GM21786 (cell line): Measurements from ENCODE around the gene CEMIP.

ENCODE experiments used
- ATAC-seq: cut with Tn5 transposase; IDR thresholded peaks from one replicate; pipeline ENCODE4 v1.9.1; 2021; ENCODE audit not compliant: unreplicated experiment

Gene CEMIP

DNA sequence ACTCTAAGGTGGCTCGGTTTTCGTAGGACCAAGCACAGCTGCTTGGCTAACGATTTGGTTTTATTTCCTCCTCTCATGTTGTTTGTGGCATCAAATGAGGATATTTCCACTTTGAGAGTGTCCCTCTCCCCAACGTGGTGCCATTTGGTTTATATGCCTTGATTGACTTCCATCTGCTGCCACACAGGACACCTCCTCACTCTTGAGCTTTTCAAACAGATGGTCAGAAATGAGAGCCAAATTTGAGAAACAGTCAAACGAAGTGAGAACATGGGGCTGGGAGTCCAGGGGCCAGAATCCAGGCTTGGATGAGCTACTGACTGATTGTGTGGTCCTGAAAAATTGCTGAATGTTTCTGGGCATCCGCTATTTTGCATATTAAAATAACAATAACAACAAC lies 43.5 kb downstream of the CEMIP start:
- no peak for ATAC-seq

DNA sequence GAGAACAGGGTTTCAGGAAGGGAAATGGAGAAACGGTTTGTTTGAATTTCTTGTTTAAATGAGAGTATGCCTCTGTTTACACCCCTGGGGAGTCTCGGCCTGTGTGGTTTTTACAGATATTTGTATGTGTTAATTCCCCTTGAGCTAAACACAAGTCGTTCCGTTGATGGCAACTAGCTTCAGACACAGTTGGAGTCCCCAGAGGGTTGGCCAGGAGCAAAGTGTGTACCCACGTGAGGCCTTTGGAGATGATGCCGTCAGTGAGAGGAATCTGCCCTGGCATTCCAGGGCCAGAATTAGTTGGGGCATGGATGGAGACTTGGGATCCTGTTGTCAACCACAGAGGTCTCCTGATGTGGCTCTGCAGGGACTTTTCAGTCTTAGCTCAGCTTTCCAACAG lies 44.0 kb downstream of the CEMIP start:
- no peak for ATAC-seq

DNA sequence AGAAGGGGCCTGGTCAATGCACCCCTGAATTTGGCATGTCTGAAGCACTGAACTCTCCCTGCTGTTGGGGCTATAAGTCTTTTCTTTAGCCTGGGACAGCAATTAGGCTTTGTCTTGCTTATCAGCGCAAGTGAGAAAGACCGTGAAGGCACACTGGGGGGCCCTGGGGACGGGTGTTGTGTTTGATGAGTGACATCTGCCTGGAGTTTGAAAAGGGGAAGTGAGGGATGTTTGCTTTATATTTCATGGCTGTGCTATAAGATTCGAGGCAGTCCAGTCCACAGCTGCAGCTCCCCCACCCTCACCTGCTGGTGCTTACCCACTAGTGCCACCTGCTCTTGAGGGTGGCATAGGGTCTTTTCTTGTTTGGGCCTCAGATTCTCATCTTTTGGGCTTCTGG lies 44.8 kb downstream of the CEMIP start:
- no peak for ATAC-seq

DNA sequence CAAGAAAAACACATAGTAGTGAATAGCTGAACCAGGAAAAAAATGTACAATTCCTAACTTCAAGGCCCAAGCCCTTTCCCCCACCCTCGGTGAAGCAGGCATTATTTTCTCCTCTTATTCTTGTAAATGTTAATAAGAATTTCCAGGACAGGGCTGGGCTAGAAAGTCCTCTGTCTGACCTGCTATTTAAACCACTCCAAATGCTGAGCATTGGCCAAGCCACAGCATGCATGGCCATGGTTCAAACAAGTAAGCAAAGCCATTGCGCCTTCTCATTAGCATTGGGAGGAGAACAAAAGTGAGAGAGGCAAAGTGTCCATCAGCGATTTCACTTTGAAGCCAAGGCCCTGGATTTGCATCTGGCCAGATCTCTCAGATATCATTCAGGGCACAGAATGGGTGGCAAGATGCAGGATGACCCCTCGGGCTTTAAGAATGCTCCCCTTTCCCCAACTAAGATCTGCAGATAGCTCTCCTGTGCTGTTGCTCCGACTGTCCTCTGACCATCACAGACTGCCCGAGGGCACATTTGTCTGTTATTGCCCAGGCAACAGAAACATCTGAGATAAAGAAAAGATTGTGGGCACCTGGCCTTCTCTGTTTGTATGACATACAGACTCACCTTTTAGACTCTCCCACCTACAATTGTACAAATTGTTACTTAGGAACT lies 46.3 kb downstream of the CEMIP start:
- ATAC-seq, result no peak

DNA sequence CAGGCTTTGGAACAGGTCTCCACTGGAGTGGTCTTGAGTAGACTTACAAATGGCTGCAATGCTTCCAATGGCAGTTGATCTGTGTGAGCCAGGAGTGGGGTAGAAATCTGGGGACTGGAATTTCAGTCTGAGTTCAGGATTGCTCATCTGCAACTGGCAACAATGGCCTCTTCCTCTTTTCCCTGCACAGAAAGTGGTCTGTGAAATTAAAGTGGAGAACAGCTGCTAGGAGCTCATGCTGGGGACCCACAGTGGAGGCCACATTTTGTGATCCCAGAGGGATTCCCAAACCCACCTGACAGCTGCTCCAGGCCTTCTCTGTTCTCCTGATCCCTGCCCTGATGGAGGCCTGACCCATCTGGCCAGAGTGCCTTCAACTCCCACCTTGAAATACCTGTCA lies 49.6 kb downstream of the CEMIP start:
- ATAC-seq, result no peak

DNA sequence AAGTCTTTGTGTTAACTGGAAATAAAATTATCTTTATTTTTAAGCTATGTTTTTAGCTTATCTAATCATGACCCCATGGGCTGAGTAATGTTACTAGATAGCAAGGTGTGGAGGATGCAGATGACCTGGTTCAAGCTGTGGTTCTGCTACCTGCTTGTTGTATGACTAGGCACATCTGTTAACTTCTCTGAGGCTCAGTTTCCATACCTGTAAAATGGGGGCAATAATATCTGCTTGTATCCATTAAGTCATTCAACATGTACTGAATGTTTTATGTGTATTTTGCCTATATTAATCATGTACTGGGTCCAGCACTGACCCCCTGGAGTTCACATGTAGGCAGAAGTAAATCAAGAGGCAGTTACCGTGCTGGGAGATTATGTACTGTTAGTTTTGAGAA lies 51.5 kb downstream of the CEMIP start:
- no peak for ATAC-seq

DNA sequence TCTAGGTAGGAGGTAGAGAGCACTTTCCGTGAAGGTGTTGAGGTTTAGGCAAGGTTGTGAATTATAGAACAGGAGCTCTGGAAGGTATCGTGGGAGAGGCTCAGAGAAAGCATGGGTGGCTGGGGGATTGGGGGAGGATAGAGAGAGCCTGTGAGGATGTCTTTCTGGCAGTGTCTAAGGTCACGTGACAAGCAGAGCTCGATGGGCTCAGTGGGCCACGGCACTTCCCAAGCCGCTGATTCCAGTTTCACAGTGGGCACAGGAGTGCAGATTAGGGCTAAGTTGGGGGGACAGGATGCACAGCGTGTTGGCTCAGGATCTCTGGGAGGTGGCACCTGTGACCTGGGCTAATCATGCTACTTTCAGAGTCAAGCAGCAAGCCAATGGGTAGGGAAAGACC lies 52.0 kb downstream of the CEMIP start:
- ATAC-seq, result no peak

DNA sequence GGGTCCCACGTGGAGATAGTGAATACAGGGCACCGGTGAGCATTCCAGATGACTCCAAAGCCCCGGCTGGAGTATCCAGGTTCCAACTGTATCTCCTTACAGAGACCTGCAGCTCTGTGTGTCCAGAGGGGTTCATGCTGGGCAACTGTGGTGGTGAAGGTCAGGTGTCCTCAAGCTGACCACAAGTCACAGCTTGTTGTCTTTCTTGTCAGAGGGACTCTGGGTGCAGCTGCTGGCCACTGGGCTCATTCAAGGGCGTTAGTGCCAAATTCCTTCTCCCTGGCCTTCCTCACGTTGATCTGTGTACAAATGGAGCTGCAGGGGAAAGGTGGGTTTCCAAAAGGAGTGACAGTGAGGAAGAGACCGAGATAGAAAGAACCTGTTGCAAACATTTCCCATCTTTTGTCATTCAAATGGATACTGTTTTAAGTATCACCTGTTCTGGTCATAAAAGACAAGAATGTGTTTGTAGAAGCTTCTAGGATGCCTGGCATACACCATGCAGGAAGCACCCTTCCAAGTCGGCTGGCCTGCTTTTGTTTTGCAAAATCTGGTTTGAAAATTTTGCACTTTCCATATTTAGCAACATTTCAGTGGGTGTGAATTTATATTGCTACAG lies 52.5 kb downstream of the CEMIP start:
- ATAC-seq, result no peak

DNA sequence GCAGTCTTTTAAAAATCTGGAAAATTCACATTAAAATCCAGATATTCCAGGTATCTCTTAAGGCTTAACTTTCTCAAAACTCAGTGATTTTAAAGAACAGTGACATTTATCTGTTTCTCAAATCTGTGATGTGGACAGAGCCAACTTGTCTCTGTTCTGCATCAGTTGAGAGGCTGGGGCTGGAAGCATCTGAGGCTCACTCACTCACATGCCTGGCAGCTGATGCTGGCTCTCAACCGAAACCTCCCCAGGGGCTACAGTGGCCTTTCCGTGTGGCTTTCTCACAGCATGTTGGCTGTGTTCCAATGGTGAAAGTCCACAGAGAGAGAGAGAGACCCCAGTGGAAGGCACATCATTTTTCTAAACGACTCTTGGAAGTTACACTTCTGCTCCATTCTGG lies 53.5 kb downstream of the CEMIP start:
- no peak for ATAC-seq

DNA sequence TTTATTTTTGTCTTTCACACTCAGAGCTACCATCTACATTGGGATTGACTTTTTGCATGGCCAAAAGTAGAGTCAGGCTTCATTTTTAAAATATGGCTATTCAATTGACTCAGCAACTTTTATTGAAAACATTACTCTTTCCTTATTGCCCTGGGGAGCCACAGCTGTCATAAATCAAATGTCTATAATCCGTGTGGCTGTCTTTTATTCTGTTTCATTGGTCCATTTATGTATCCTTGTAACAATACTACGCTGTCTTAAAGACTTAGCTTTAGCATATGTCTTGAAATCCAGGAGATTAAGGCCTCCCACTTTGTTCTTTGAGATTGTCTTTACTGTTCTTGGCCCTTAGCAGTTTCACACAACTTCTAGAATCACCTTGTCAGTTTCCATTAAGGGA lies 55.2 kb downstream of the CEMIP start:
- ATAC-seq, result no peak

DNA sequence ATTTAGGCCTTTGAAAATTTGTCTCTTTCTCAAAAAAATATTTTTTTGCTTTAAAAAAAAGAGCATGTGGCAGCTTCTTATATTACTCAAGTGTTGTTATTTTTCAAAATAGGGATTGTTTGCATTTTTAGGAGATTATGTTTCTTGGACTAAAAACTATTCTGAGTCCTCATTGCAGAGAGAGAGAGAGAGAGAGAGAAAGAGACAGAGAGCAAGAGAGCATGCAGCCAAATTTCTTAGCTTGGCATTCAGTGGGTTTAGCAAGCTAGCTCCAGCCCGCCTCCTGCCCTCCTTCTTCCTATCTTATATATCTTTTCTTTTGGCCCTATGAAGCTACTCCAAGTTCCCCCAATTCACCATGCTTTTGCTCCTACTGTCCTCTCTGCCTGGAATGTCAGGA lies 55.7 kb downstream of the CEMIP start:
- ATAC-seq, result no peak

DNA sequence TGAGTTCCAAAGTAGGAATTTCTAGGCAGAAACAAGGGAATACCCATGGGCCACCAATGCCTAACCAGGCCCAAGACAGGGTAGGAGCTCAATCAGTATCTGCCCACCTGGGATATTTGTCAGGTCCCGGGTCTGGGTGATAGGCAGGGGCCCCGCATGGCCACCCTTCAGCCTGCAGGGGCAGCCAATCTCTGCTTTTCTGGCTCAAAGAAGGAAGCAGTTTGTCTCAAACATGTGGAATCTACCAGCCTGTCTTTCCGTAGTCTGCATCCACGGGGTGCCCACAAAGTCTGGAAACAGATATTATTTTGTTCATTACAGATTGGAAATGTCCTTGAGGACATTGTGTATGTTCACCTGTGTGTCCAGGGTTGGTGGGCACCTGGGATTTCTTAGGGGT lies 56.2 kb downstream of the CEMIP start:
- ATAC-seq, result no peak

DNA sequence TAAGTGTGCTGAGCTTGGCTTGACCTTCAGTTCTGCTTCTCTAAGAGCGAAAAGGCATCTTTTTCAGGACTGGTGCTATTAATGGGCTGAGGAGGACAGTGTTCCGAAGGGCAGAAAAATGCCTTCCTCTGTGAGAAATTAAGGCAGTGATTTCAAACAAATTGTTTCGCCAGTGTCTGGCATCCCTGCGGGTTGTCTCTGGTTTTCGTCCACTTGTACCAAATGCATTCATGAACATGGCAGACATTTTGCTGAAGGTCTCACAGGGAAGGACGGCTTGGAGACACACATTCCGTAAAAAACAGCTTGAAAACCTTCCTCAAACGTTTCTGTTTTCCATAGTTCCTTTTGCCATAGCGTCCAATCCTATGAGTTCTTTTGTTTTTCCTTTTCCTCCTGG lies 57.1 kb downstream of the CEMIP start:
- no peak for ATAC-seq

DNA sequence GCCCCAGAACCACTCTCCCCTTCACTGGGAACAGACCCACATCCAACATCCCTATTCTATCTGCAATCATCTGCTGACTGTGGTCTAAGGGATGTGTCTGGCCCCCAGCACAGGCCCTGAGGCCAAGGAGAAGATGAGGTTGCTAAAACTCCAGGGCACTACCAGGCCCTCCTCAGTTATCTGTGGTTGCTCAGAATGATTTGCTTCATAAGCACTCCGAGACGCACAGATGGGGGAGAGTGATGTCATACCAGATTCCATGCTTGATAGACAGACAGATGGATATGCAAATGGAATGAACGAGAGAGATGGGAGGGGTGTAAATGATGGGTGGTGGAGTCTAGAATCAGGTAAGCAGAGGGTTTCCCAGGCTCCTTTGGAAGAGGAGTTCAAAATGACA lies 57.8 kb downstream of the CEMIP start:
- ATAC-seq, result no peak

DNA sequence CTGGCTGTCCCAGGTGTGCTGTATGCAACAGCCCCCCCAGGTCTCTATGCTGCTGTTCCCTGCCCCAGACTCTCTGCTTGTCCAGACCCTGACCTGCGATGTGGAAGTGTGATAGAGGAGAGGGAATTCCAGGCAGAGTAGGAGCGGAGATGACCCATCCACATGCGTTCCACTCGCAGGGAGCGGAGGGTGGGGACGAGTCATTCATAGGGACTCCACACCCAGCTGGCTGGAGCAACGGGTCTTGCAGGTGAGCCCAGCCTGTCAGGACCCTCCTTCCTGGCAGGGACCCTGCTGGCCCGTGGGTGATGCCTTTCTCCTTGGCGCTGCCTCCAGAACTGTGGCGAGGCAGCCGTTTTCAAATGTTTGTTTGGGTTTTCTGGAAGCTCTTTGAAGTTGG lies 58.8 kb downstream of the CEMIP start:
- ATAC-seq, result no peak

DNA sequence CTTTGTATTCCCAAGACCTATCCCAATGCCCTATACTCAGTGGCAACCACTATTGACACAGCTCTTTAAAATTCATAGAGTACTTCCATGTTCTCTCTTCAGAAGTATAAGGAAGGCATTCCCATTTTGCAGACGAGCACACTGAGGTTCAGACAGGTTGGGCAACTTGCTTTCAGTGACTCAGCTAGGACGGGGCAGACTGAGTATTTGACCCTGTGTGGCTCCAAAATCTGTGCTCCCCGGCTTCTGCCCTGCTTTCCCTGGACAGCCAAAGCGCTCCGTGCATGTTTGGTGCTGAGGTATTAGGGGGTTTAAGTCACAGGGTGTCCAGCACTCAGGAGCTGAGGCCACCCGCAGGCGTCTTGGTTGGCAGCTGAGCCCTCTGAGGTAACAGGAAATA lies 59.5 kb downstream of the CEMIP start:
- ATAC-seq, result no peak

DNA sequence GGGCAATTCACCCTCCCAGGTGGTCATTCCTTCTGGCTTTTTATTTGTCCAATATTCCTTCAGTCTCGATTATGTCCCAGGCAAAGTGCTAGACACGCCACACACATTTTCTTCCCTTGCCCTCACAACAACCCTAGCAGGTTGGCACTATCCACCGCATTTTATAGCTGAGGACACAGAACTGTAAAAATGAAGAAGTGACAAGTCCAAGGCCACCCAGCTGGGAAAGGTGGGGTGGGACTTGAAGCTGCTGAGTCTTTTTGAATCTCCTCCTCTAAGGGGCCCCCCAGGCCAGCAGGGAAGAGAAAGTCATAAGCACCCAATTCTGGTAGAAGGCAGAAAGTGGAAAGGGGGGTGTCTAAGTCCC lies 60.6 kb downstream of the CEMIP start:
- ATAC-seq, result no peak

DNA sequence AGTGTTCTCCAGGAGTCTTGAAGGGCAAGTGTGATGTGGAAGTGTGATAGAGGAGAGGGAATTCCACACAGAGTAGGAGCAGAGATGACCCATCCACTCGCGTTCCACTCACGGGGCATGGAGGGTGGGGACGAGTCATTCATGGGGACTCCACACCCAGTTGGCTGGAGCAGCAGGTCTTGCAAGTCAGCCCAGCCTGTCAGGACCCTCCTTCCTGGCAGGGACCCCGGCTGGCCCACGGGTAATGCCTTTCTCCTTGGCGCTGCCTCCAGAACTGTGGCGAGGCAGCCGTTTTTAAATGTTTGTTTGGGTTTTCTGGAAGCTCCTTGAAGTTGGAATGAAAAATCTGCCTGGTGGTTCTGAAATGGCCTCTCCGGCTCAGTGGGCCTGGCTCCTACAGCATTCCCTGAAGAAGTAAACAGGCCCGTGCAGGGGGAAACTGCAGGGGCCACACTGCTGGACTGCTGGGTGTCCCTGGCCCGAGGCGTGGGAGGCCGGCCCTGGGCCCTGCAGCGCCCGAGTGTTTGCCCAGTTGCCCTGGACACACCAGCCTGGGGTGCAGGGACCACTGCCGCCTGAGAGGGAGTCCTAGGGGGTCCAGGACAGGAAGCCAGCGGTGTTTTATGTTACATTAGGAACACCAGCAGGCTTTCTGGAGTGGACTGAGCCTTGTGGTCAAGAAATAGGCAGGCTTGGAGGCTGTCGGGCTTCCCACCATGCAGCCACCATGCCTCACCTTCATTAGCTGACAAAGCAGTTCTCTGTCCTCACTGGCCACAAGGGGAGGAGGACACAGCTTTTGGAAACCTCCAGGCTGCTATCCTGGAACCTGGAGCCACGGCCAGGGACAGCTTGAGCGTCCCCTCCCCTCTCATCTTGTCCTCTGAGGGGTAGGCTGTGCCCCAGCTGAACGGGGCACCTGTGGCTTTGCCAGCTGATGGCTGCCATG lies 61.3 kb downstream of the CEMIP start:
- no peak for ATAC-seq

DNA sequence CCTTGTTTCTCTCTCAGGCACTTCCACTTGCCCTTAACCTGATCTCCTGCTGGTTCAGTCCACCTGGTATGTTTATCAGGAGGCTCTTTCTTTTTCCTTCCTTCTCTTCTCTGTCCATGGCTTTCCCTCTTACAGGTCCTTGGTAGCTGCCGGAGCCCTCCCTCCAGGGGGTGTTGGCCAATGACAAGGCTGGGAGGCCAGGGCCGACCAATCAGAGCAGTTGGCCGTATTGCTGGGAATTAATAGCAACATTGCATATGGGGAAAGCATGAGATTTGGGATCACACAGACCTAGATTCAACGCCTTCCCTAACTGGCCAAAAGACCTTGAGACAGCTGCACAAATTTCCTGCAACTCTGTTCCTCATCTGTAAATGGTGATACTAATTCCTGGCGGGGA lies 62.4 kb downstream of the CEMIP start:
- no peak for ATAC-seq

DNA sequence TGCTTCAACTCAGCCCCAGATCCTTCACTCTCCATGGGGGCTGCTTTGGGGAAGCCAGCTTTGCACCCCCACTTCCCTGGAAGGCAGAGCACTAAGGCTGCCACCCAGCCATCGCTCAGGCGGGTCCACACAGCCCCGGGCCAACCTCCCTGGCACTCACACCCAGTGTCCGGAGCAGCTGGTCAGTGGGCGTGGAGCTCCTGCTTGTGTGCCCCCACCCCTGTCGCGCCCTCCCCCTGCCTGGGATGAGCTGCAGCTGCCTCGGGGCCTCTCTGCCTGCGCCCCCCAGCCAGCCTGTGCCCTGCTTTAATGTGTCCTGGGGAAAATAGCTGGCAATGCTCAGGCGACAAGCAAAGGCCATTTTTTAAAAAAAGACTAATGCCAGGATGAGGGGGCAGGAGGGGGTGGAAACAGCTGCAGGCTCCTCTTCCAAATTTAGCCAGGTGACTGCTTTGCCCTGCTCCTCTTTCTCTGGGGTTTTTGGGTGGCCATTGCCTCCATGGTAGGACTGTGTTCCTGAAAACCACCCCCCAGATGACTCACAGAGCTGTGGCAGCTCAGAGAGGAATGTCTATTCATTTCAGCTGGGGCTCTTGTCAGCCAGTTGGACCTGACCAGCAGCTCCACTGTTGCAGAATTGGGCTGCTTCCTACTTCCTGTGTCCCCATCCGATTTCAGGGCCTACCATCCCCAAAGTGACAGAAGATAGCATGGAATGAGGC lies 65.0 kb downstream of the CEMIP start:
- no peak for ATAC-seq

DNA sequence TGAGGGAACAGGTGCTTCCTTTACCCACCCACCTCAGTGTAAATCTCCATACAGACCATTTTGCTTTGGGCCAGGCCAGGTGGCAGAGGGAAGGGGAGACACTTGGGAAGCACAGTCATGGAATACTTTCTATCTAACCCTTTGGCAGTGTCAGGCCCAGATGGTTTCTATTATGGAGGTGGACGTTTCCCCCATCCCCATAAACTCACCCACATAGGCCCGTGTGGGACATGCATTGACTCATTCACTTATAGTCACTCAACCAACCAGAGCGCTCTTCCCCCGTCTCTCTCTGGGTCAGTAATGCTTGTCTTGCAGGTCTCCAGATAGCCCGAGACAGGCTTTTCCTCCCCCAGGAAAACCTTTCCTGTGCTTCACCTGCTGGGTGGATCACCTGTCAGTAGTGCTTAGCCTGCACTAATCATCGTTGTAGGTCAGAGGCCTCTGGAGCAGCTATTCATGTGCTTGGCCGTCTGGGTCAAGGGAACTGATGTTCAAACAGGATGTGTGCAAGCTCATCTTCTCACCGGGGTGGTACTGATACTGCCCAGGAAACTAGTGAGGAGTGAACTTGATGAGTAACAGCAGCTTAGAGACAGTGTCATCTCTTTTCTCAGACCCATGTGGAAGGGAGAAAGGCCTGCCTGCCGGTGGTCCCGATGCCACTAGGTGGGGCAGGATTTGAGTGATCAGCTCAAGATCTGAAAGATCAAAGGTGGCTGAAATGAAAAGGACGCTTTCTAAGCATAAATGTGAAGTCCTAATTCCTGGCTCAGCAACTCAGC lies 67.1 kb downstream of the CEMIP start:
- ATAC-seq, result no peak
